GM19395 (cell line): ENCODE data around the gene OVCA2.
"Not testable (repeated sequence)": the region's sequence is repeated elsewhere in the genome, so short reads cannot be mapped to it uniquely, and the experiment has no call there.

Source experiments
- ATAC-seq: cut with Tn5 transposase; IDR thresholded peaks from one replicate; pipeline ENCODE4 v1.9.1; 2021; ENCODE audit warnings: mild to moderate bottlenecking, moderate library complexity; ENCODE audit not compliant: unreplicated experiment

OVCA2 gene

GRCh38 chr17:2013220-2013993, 28.4 kb upstream of the OVCA2 start:
- ATAC-seq, result not testable (repeated sequence)

- no peak for ATAC-seq
Measured at GRCh38 chr17:2013994-2014317, 27.9 kb upstream of the OVCA2 start.

GRCh38 chr17:2015314-2015713, 26.5 kb upstream of the OVCA2 start:
- no peak for ATAC-seq

- ATAC-seq, result no peak
Measured at GRCh38 chr17:2016494-2016893, 25.3 kb upstream of the OVCA2 start.

GRCh38 chr17:2017274-2017941, 24.4 kb upstream of the OVCA2 start:
- no peak for ATAC-seq

- no peak for ATAC-seq
Measured at GRCh38 chr17:2018716-2019510, 22.9 kb upstream of the OVCA2 start.

GRCh38 chr17:2019723-2020122, 22.1 kb upstream of the OVCA2 start:
- no peak for ATAC-seq

GRCh38 chr17:2020721-2021120, 21.1 kb upstream of the OVCA2 start:
- no peak for ATAC-seq

GRCh38 chr17:2022647-2023240, 19.1 kb upstream of the OVCA2 start:
- no peak for ATAC-seq

- ATAC-seq, result no peak
Measured at GRCh38 chr17:2023256-2023655, 18.6 kb upstream of the OVCA2 start.

GRCh38 chr17:2023692-2024571, 17.9 kb upstream of the OVCA2 start:
- ATAC-seq, result no peak

- ATAC-seq, result no peak
Measured at GRCh38 chr17:2024572-2025219, 17.1 kb upstream of the OVCA2 start.

GRCh38 chr17:2025220-2025621, 16.6 kb upstream of the OVCA2 start, which contains the start of gene RTN4RL1:
Gene RTN4RL1 (minus strand): TSS chr17:2025334. CDS start chr17:2024865, 469 bp downstream.
- ATAC-seq, result no peak

- ATAC-seq, result no peak
Measured at GRCh38 chr17:2025622-2026309, 16.1 kb upstream of the OVCA2 start.

- ATAC-seq, result no peak
Measured at GRCh38 chr17:2027528-2028233, 14.1 kb upstream of the OVCA2 start.

- ATAC-seq, result no peak
Measured at GRCh38 chr17:2028234-2028614, 13.6 kb upstream of the OVCA2 start.

- no peak for ATAC-seq
Measured at GRCh38 chr17:2028737-2029136, 13.1 kb upstream of the OVCA2 start.

- ATAC-seq, result peak; percentile 83
Measured at GRCh38 chr17:2029911-2030778, 11.7 kb upstream of the OVCA2 start, which contains the start of gene DPH1. Gene DPH1 (plus strand): TSS chr17:2030153. CDS start chr17:2030170, 17 bp downstream.
